ENCODE data around the gene BST1.

BST1 gene

DNA sequence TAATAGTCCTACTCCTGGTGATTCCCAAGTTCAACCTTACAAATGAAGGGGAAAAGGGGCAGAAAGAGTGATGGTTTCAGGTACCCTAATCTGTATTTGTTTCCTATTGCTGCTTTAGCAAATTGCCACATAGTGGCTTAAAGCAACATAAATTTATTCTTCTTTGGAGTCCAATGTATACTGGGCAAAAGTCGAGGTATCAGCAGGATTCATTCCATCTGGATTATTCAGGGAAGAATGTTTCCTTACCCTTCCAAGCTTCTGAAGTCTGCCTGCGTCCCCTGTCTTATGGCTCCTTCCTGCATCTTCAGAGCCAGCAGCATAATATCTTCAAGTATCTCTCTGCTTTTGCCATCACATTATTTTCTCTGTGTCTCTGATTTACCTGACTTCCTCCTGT is 10.3 kb upstream of the BST1 start:
- Histone ChIP-seq H3K4me3 (ENCODE audit: low read length) (no peak overlapping the region), H3K4me1 (ENCODE audit: insufficient read depth, low read length) (peaks cover 20% of the 10 kb centered on the region; the same call in 1 of the 2 replicates), H3K9ac (ENCODE audit: low read depth, low read length) (no peak overlapping the region), H3K9me3 (ENCODE audit: insufficient read depth, low read depth, low read length) (0 out of 2 replicates have a peak, but pooled peaks cover 4% of the 10 kb centered on the region), H3K27me3 (ENCODE audit: insufficient read depth, low read length) (no peaks in the 10 kb centered on the region), H3K27ac (ENCODE audit: low read length) (no peak overlapping the region), H3K36me3 (ENCODE audit: insufficient read depth, low read depth, low read length) (peaks cover 10% of the 10 kb centered on the region; the same call in 1 of the 2 replicates)

DNA sequence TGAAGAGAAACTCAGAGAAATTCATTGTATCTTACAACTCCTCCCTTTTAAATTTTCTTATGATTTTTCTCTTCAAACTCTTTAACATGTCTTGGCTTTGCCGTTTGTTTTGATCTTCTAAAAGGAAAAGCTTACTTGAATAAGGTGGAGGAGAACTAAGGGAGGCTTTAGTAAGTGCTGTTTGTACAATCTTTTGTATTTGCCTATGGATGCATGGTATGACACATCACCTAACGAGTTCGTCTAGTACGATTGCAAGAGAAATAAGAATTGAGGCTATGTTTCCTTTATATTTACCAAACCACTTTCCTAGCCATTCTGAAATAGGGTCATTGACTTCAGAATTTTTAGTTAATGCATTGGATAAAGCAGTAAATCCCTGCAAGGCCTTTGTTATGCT is 8.4 kb upstream of the BST1 start:
- peaks cover 20% of the 10 kb centered on the region; the same call in 1 of the 2 replicates for H3K4me1 ChIP-seq (ENCODE audit: insufficient read depth, low read length)

DNA sequence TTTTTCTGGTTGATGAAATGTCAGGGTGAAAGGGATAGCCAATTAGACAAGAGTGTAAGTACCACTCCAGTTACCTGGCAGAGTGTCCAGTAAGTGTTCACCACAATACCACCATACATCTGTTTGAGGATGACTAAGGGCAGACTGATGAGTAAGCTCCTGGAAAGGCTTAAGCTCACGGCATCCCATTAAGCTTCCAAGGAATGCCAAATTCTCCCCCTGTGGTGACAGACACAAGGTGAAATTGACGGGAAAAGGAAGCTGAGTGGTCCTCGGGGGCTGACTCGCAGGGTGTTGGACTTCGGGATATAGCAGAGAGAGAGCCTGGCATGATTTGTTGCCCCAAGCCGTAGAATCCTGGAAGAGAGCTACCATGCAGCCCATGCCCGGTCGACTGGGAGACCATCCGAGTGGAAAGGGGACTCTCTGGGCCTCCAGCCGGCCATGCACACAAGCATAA is 7.6 kb upstream of the BST1 start:
- Histone ChIP-seq H3K9ac (ENCODE audit: low read depth, low read length) (no peak overlapping the region), H3K9me3 (ENCODE audit: insufficient read depth, low read depth, low read length) (0 out of 2 replicates have a peak, but pooled peaks cover 4% of the 10 kb centered on the region), H3K27me3 (ENCODE audit: insufficient read depth, low read length) (no peaks in the 10 kb centered on the region), H3K4me3 (ENCODE audit: low read length) (no peak overlapping the region), H3K4me1 (ENCODE audit: insufficient read depth, low read length) (peaks cover 16% of the 10 kb centered on the region; the same call in 1 of the 2 replicates), H3K36me3 (ENCODE audit: insufficient read depth, low read depth, low read length) (no peaks in the 10 kb centered on the region), H3K27ac (ENCODE audit: low read length) (no peak overlapping the region)

More for the DNA sequence above, 8.4 kb upstream of the BST1 start:
- Histone ChIP-seq H3K36me3 (ENCODE audit: insufficient read depth, low read depth, low read length) (no peaks in the 10 kb centered on the region), H3K9ac (ENCODE audit: low read depth, low read length) (no peak overlapping the region), H3K27me3 (ENCODE audit: insufficient read depth, low read length) (no peaks in the 10 kb centered on the region), H3K27ac (ENCODE audit: low read length) (no peak overlapping the region), H3K9me3 (ENCODE audit: insufficient read depth, low read depth, low read length) (0 out of 2 replicates have a peak, but pooled peaks cover 4% of the 10 kb centered on the region), H3K4me3 (ENCODE audit: low read length) (no peak overlapping the region)

DNA sequence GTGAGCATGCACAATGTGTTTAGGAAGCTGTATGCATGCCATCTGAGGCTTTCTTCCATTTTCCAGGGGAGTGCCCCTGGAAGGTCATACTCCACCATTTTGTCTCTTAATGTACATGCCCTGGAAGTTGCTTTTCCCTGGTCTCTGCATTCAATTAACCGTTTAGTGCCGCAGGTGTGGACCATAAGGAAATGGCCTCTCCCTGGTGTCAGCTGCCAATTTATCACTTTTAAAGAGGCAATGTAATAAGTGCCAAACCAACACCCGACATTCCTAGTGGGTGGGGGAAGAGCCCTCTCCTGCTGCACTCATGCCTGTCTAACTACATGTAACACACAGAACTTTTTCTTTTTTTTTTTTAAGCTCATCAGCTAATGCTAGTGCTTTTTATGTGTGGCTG is 7.1 kb upstream of the BST1 start:
- H3K27ac ChIP-seq (ENCODE audit: low read length), result no peak overlapping the region

DNA sequence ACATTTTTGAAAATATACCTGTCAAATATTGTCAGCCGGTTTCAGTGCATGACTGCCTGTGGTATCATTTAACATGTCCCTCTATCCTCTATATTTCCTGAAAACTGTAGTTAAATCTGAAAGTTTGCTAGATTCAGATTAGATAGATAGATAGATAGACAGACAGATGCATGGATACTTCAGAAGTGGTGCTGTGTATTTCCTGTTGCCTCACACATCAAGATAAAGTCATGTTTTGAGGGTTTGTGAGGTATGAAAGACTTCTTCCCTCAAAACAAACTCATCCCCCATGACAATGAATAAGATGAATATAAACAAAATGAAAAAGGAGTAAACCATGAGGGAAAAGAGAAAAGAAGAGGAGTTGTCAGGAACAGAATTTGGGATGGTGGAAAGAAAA is 6.0 kb upstream of the BST1 start:
- Histone ChIP-seq H3K9me3 (ENCODE audit: insufficient read depth, low read depth, low read length) (0 out of 2 replicates have a peak, but pooled peaks cover 4% of the 10 kb centered on the region), H3K27ac (ENCODE audit: low read length) (no peak overlapping the region), H3K4me3 (ENCODE audit: low read length) (no peak overlapping the region), H3K36me3 (ENCODE audit: insufficient read depth, low read depth, low read length) (no peaks in the 10 kb centered on the region), H3K27me3 (ENCODE audit: insufficient read depth, low read length) (peaks cover under 1% of the 10 kb centered on the region; the same call in 1 of the 2 replicates), H3K4me1 (ENCODE audit: insufficient read depth, low read length) (peaks cover 5% of the 10 kb centered on the region; the same call in 1 of the 2 replicates), H3K9ac (ENCODE audit: low read depth, low read length) (no peak overlapping the region)

More for the DNA sequence above, 7.1 kb upstream of the BST1 start:
- Histone ChIP-seq H3K27me3 (ENCODE audit: insufficient read depth, low read length) (no peaks in the 10 kb centered on the region), H3K9ac (ENCODE audit: low read depth, low read length) (no peak overlapping the region), H3K4me1 (ENCODE audit: insufficient read depth, low read length) (peaks cover 14% of the 10 kb centered on the region; the same call in 1 of the 2 replicates), H3K9me3 (ENCODE audit: insufficient read depth, low read depth, low read length) (0 out of 2 replicates have a peak, but pooled peaks cover 4% of the 10 kb centered on the region), H3K4me3 (ENCODE audit: low read length) (no peak overlapping the region), H3K36me3 (ENCODE audit: insufficient read depth, low read depth, low read length) (no peaks in the 10 kb centered on the region)

DNA sequence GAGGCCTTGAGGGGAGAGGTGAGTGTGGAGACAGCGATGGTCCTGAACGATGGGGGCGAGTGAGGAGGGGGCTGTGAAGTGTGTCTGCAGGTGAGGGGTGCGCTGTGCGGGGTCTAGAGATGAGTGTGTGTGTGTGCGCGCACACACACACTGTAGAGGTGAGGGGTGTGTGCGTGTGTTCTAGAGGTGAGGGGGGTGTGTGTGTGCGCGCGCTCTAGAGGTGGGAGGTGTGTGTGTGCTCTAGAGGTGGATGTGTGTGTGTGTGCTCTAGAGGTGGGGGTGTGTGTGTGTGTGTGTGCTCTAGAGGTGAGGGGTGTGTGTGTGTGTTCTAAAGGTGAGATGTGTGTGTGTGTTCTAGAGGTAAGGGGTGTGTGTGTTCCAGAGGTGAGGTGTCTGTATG is 574 bp downstream of the BST1 start:
- Histone ChIP-seq H3K4me1 (ENCODE audit: insufficient read depth, low read length) (no peaks in the 10 kb centered on the region; the same call in 1 of the 2 replicates), H3K4me3 (ENCODE audit: low read length) (peak overlapping the region; percentile 71; the same call in 1 of the 2 replicates), H3K27ac (ENCODE audit: low read length) (no peak overlapping the region), H3K9ac (ENCODE audit: low read depth, low read length) (no peak overlapping the region; the same call in 1 of the 2 replicates), H3K27me3 (ENCODE audit: insufficient read depth, low read length) (peaks cover 4% of the 10 kb centered on the region; the same call in 1 of the 2 replicates), H3K9me3 (ENCODE audit: insufficient read depth, low read depth, low read length) (no peaks in the 10 kb centered on the region), H3K36me3 (ENCODE audit: insufficient read depth, low read depth, low read length) (no peaks in the 10 kb centered on the region)

DNA sequence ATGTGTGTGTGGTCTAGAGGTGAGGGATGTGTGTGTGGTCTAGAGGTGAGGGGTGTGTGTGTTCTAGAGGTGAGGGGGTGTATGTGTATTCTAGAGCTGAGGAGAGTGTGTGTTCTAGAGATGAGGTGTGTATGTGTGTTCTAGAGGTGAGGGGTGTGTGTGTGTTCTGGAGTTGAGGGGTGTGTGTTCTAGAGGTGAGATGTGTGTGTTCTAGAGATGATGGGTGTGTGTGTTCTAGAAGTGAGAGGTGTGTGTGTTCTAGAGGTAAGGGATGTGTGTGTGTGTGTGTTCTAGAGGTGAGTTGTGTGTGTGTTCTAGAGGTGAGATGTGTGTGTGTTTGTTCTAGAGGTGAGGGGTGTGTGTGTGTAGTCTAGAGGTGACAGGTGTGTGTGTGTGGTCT is 1.3 kb downstream of the BST1 start:
- H3K27me3 ChIP-seq (ENCODE audit: insufficient read depth, low read length), result peaks cover 4% of the 10 kb centered on the region; the same call in 1 of the 2 replicates
- no peak overlapping the region for H3K4me3 ChIP-seq (ENCODE audit: low read length)
- no peaks in the 10 kb centered on the region for H3K36me3 ChIP-seq (ENCODE audit: insufficient read depth, low read depth, low read length)
- no peaks in the 10 kb centered on the region; the same call in 1 of the 2 replicates for H3K4me1 ChIP-seq (ENCODE audit: insufficient read depth, low read length)
- H3K27ac ChIP-seq (ENCODE audit: low read length), result no peak overlapping the region
- no peaks in the 10 kb centered on the region for H3K9me3 ChIP-seq (ENCODE audit: insufficient read depth, low read depth, low read length)
- no peak overlapping the region for H3K9ac ChIP-seq (ENCODE audit: low read depth, low read length)

DNA sequence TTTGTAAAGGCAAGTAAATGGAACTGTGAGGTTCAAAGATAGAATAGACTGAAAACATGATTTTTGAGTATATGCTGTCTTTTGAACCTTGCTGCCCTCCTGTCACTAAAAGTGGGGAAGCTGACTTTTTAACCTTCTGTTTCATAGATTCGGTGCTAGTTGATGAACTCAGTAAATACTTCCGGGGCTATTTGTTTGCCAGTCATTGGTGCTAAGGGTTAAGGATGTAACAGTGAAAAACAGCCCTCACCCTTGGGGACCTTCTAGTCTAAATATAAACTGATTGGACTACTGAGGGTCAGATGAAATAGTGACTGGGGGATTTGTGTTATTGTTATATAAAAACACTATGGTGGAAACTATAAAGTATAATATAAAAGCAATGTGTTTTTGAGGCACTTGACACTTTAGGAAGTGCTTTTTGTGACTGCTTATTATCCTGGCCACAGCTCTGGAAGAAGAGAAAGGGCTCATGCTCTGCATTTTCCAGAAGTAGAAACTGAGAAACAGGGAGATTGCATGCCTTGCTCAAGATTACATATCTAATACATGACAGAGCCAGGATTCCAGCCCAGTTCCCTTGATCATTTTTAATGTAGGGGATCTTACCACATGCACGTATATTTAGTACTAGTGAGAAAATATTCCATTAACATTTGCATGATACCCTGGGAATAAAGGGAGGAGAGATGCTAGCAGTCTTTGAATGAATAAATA is 3.9 kb downstream of the BST1 start:
- Histone ChIP-seq H3K9me3 (ENCODE audit: insufficient read depth, low read depth, low read length) (no peaks in the 10 kb centered on the region), H3K4me1 (ENCODE audit: insufficient read depth, low read length) (no peaks in the 10 kb centered on the region), H3K4me3 (ENCODE audit: low read length) (no peak overlapping the region), H3K36me3 (ENCODE audit: insufficient read depth, low read depth, low read length) (no peaks in the 10 kb centered on the region), H3K27me3 (ENCODE audit: insufficient read depth, low read length) (peaks cover 4% of the 10 kb centered on the region; the same call in 1 of the 2 replicates), H3K9ac (ENCODE audit: low read depth, low read length) (no peak overlapping the region), H3K27ac (ENCODE audit: low read length) (no peak overlapping the region)

DNA sequence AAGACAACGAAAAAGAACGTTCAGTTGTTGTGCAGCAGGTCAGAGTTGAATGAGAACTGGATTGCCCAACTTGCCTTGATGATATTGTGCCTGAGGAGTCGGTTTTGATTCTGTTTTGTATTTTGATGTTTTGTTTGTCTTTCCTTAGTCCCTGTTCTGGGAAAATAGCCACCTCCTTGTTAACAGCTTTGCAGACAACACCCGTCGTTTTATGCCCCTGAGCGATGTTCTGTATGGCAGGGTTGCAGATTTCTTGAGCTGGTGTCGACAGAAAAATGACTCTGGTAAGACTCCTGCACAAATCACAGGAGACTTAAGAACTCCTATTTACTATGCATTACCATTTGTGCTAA is 4.5 kb downstream of the BST1 start:
- Histone ChIP-seq H3K9ac (ENCODE audit: low read depth, low read length) (no peak overlapping the region), H3K36me3 (ENCODE audit: insufficient read depth, low read depth, low read length) (no peaks in the 10 kb centered on the region), H3K9me3 (ENCODE audit: insufficient read depth, low read depth, low read length) (no peaks in the 10 kb centered on the region), H3K4me3 (ENCODE audit: low read length) (no peak overlapping the region), H3K27me3 (ENCODE audit: insufficient read depth, low read length) (no peaks in the 10 kb centered on the region; the same call in 1 of the 2 replicates), H3K27ac (ENCODE audit: low read length) (no peak overlapping the region), H3K4me1 (ENCODE audit: insufficient read depth, low read length) (no peaks in the 10 kb centered on the region)

DNA sequence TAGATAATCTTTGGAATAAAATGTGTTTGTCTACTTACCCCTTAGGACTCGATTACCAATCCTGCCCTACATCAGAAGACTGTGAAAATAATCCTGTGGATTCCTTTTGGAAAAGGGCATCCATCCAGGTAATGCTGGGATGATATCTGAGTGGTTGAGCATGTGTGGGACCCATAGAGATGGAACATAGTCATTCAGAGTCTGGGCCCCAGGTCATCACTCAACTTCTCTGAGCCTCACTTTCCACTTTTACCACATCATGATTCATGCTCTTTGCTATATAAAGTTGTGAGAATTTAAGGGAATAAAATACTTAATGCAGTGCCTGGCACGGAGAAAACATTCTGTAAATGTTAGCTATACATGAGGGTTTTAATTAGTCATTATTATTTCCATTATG is 8.9 kb downstream of the BST1 start:
- Histone ChIP-seq H3K4me1 (ENCODE audit: insufficient read depth, low read length) (no peaks in the 10 kb centered on the region), H3K9ac (ENCODE audit: low read depth, low read length) (no peak overlapping the region), H3K27ac (ENCODE audit: low read length) (no peak overlapping the region), H3K36me3 (ENCODE audit: insufficient read depth, low read depth, low read length) (no peaks in the 10 kb centered on the region), H3K27me3 (ENCODE audit: insufficient read depth, low read length) (no peaks in the 10 kb centered on the region), H3K9me3 (ENCODE audit: insufficient read depth, low read depth, low read length) (no peaks in the 10 kb centered on the region), H3K4me3 (ENCODE audit: low read length) (no peak overlapping the region)

DNA sequence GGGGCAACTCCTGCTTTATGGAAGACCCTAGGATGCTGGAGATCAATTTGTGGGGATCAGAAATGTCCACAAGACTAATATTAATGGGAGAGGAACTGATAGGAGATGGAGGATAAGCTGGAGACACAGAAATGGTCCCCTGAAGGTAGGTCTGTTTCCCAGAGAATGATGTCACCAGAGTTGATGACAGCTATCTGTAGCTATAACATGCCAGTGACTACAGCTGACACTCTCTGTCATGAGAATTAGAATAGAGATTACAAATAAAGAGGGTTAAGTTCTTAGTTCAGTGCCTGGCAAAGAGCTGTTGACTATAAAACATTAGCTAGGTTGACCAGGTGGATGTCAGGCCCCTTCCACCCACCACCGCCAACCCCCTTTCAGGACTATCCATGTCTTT is 9.3 kb downstream of the BST1 start:
- H3K27ac ChIP-seq (ENCODE audit: low read length), result no peak overlapping the region
- H3K36me3 ChIP-seq (ENCODE audit: insufficient read depth, low read depth, low read length), result no peaks in the 10 kb centered on the region
- no peak overlapping the region for H3K9ac ChIP-seq (ENCODE audit: low read depth, low read length)
- H3K4me3 ChIP-seq (ENCODE audit: low read length), result no peak overlapping the region
- no peaks in the 10 kb centered on the region for H3K27me3 ChIP-seq (ENCODE audit: insufficient read depth, low read length)
- no peaks in the 10 kb centered on the region for H3K4me1 ChIP-seq (ENCODE audit: insufficient read depth, low read length)
- no peaks in the 10 kb centered on the region for H3K9me3 ChIP-seq (ENCODE audit: insufficient read depth, low read depth, low read length)

DNA sequence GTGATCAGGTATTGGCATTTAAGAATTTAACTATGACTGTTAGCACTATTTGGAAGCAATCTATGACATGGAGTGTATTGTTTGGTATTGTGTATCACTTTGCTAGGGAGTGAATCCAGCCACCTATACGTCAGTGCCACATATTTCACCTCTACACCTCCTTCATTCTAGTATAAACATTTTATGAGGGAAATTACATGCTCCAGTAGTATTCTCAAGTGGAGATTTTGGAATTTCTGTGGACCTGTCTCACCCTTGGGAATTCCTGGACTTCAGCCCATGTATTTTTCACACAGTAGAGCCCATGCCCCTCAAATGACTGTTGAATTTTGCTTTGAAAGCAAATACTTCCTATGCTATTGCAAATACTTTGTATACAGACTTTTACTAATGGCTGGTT is 11.3 kb downstream of the BST1 start:
- Histone ChIP-seq H3K4me3 (ENCODE audit: low read length) (no peak overlapping the region), H3K9ac (ENCODE audit: low read depth, low read length) (no peak overlapping the region), H3K27me3 (ENCODE audit: insufficient read depth, low read length) (no peaks in the 10 kb centered on the region), H3K9me3 (ENCODE audit: insufficient read depth, low read depth, low read length) (no peaks in the 10 kb centered on the region), H3K36me3 (ENCODE audit: insufficient read depth, low read depth, low read length) (no peaks in the 10 kb centered on the region), H3K4me1 (ENCODE audit: insufficient read depth, low read length) (no peaks in the 10 kb centered on the region), H3K27ac (ENCODE audit: low read length) (no peak overlapping the region)
